Large intestine (tissue), 3 donors: ENCODE data around the gene SLC25A4. TPM values are rescaled to one million over a fixed set of nuclear protein-coding genes. Genes with fewer than 3 reads are reported as not detected.

Source experiments
- DNase-seq, 2 donors: peaks; one replicate each; pipeline versions ENCODE4 v3.0.0 to v3.0.0-alpha.2; 2013
- H3K27ac ChIP-seq: one replicate; pipeline ENCODE4 v1.5.1; 2013; ENCODE audit warnings: low read length
- H3K27me3 ChIP-seq: 2 replicates; pipeline ENCODE4 v1.6.1; 2013; ENCODE audit warnings: low read length; ENCODE audit not compliant: control insufficient read depth, insufficient read depth
- H3K36me3 ChIP-seq: 2 replicates; pipeline ENCODE4 v1.6.1; 2013; ENCODE audit warnings: low read length; ENCODE audit not compliant: control insufficient read depth, insufficient read depth
- H3K4me1 ChIP-seq: one replicate; pipeline ENCODE4 v1.6.1; 2013; ENCODE audit warnings: low read length; ENCODE audit not compliant: control insufficient read depth, insufficient read depth
- H3K4me3 ChIP-seq: one replicate; pipeline ENCODE4 v1.5.1; 2013; ENCODE audit warnings: low read length
- H3K9me3 ChIP-seq: one replicate; pipeline ENCODE4 v1.6.1; 2013; ENCODE audit warnings: mild to moderate bottlenecking, low read depth, low read length, moderate library complexity; ENCODE audit not compliant: control insufficient read depth
- WGBS: methylation state at CpG from one replicate; pipeline ENCODE4 v1.1.5; 2013; ENCODE audit warnings: low lambda C conversion rate; ENCODE audit not compliant: insufficient coverage; 5-methylcytosine and 5-hydroxymethylcytosine counted together
- polyA plus RNA-seq: library from polyadenylated mRNA; unstranded; fragments of 120-200 nt; gene quantifications from one replicate; pipeline ENCODE4 v1.2.1, GENCODE V29; 2013

The SLC25A4 gene
- polyA plus RNA-seq, 1 donor: 34.0 TPM

- WGBS: no CpG with 5 or more reads among the region's 2 CpGs
Measured at GRCh38 chr4:185171373-185172071, 28.5 kb downstream of the SLC25A4 start.

GRCh38 chr4:185179488-185179887 is 36.4 kb downstream of the SLC25A4 start:
- no CpG with 5 or more reads among the region's 3 CpGs for WGBS
- H3K36me3 ChIP-seq: peaks cover 6% of the 10 kb centered on the region
- no peaks in the 10 kb centered on the region for H3K9me3 ChIP-seq
- DNase-seq: no peak
- H3K27ac ChIP-seq: no peak overlapping the region
- H3K27me3 ChIP-seq: no peaks in the 10 kb centered on the region
- no peak overlapping the region for H3K4me3 ChIP-seq
- no peaks in the 10 kb centered on the region for H3K4me1 ChIP-seq

More at GRCh38 chr4:185171373-185172071, 28.5 kb downstream of the SLC25A4 start:
- no peaks in the 10 kb centered on the region for H3K9me3 ChIP-seq
- no peak for DNase-seq
- peaks cover 30% of the 10 kb centered on the region for H3K36me3 ChIP-seq
- no peaks in the 10 kb centered on the region for H3K27me3 ChIP-seq
- no peak overlapping the region for H3K4me3 ChIP-seq
- no peaks in the 10 kb centered on the region for H3K4me1 ChIP-seq
- H3K27ac ChIP-seq: no peak overlapping the region

- H3K4me3 ChIP-seq: no peak overlapping the region
- no peaks in the 10 kb centered on the region for H3K9me3 ChIP-seq
- no peaks in the 10 kb centered on the region for H3K27me3 ChIP-seq
- DNase-seq: no peak
- no peaks in the 10 kb centered on the region for H3K4me1 ChIP-seq
- WGBS: 50% methylated on average over 1 of the region's 2 CpGs
- H3K36me3 ChIP-seq: no peaks in the 10 kb centered on the region
- H3K27ac ChIP-seq: no peak overlapping the region
Measured at GRCh38 chr4:185182239-185182638, 39.2 kb downstream of the SLC25A4 start.

- H3K27ac ChIP-seq: no peak overlapping the region
- 0% methylated on average over 1 of the region's 6 CpGs for WGBS
- no peaks in the 10 kb centered on the region for H3K27me3 ChIP-seq
- peak; percentile 72 to 75 for DNase-seq
- no peaks in the 10 kb centered on the region for H3K9me3 ChIP-seq
- no peak overlapping the region for H3K4me3 ChIP-seq
- H3K4me1 ChIP-seq: no peaks in the 10 kb centered on the region
- H3K36me3 ChIP-seq: peaks cover 8% of the 10 kb centered on the region
Measured at GRCh38 chr4:185183622-185184281, 40.7 kb downstream of the SLC25A4 start.

GRCh38 chr4:185186769-185187168 is 43.7 kb downstream of the SLC25A4 start:
- no peaks in the 10 kb centered on the region for H3K4me1 ChIP-seq
- DNase-seq: no peak
- H3K27ac ChIP-seq: no peak overlapping the region
- WGBS: 50% methylated on average over 2 of the region's 3 CpGs
- peaks cover 18% of the 10 kb centered on the region for H3K36me3 ChIP-seq
- H3K27me3 ChIP-seq: no peaks in the 10 kb centered on the region
- H3K4me3 ChIP-seq: no peak overlapping the region
- H3K9me3 ChIP-seq: no peaks in the 10 kb centered on the region

- DNase-seq: no peak
- H3K9me3 ChIP-seq: no peaks in the 10 kb centered on the region
- H3K4me3 ChIP-seq: no peak overlapping the region
- H3K4me1 ChIP-seq: no peaks in the 10 kb centered on the region
- peaks cover 18% of the 10 kb centered on the region for H3K36me3 ChIP-seq
- H3K27ac ChIP-seq: no peak overlapping the region
- no peaks in the 10 kb centered on the region for H3K27me3 ChIP-seq
- 81% methylated on average over 4 of the region's 4 CpGs for WGBS
Measured at GRCh38 chr4:185189606-185190305, 46.7 kb downstream of the SLC25A4 start.

- no CpG with 5 or more reads among the region's 6 CpGs for WGBS
- no peak overlapping the region for H3K4me3 ChIP-seq
- no peaks in the 10 kb centered on the region for H3K9me3 ChIP-seq
- H3K36me3 ChIP-seq: peaks cover 18% of the 10 kb centered on the region
- H3K27ac ChIP-seq: no peak overlapping the region
- no peaks in the 10 kb centered on the region for H3K4me1 ChIP-seq
- no peak for DNase-seq
- H3K27me3 ChIP-seq: no peaks in the 10 kb centered on the region
Measured at GRCh38 chr4:185190306-185190856, 47.3 kb downstream of the SLC25A4 start.

- H3K36me3 ChIP-seq: peaks cover 18% of the 10 kb centered on the region
- DNase-seq: no peak
- no peak overlapping the region for H3K27ac ChIP-seq
- H3K27me3 ChIP-seq: no peaks in the 10 kb centered on the region
- no peaks in the 10 kb centered on the region for H3K9me3 ChIP-seq
- no CpG with 5 or more reads among the region's 1 CpG for WGBS
- no peaks in the 10 kb centered on the region for H3K4me1 ChIP-seq
- H3K4me3 ChIP-seq: no peak overlapping the region
Measured at GRCh38 chr4:185192059-185192458, 49.0 kb downstream of the SLC25A4 start.

GRCh38 chr4:185194924-185195888 is 52.1 kb downstream of the SLC25A4 start:
- 96% methylated on average over 5 of the region's 9 CpGs for WGBS
- no peaks in the 10 kb centered on the region for H3K27me3 ChIP-seq
- DNase-seq: no peak
- peaks cover 5% of the 10 kb centered on the region for H3K36me3 ChIP-seq
- no peaks in the 10 kb centered on the region for H3K4me1 ChIP-seq
- H3K4me3 ChIP-seq: no peak overlapping the region
- no peak overlapping the region for H3K27ac ChIP-seq
- H3K9me3 ChIP-seq: no peaks in the 10 kb centered on the region
